GM18867 (cell line): ENCODE data around the gene ADAMTS17.

Experiments used
- ATAC-seq: cut with Tn5 transposase; IDR thresholded peaks from one replicate; pipeline ENCODE4 v1.9.1; 2021; ENCODE audit warnings: mild to moderate bottlenecking, moderate library complexity; ENCODE audit not compliant: unreplicated experiment

The ADAMTS17 gene

DNA sequence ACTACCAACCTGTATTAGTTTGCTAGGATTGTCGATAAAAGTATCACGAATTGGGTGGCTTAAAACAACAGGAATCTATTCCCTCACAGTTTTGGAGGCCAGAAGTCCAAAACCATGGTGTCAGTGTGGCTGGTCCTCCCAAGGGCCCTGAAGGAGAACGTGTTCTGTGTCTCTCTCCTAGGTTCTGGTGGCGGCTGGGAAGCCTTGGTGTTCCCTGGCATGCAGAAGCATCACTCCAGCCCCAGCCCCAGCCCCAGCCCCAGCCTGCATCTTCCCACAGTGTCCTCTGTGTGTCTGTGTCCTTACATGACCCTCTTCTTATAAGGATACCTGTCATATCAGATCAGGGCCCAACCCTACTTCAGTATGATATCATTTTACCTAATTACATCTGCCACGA lies 336.1 kb downstream of the ADAMTS17 start:
- no peak for ATAC-seq

DNA sequence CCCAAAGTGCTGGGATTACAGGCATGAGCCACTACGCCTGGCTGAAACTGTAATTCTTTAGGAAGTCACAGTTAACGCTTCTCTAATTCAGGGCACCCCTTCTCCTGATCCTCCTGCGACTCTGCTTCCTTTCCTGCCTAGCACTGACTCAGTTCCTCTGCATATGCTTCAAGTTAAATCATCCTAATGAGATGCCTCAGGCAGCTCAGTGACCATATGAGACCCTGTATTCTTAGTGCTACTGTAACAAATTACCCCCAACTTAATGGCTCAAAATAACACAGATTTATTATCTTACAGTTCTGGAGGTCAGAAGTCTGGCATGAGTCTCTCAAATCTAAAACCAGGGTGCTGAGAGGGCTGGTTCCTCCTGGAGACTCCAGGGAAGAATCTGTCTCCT lies 336.8 kb downstream of the ADAMTS17 start:
- no peak for ATAC-seq

DNA sequence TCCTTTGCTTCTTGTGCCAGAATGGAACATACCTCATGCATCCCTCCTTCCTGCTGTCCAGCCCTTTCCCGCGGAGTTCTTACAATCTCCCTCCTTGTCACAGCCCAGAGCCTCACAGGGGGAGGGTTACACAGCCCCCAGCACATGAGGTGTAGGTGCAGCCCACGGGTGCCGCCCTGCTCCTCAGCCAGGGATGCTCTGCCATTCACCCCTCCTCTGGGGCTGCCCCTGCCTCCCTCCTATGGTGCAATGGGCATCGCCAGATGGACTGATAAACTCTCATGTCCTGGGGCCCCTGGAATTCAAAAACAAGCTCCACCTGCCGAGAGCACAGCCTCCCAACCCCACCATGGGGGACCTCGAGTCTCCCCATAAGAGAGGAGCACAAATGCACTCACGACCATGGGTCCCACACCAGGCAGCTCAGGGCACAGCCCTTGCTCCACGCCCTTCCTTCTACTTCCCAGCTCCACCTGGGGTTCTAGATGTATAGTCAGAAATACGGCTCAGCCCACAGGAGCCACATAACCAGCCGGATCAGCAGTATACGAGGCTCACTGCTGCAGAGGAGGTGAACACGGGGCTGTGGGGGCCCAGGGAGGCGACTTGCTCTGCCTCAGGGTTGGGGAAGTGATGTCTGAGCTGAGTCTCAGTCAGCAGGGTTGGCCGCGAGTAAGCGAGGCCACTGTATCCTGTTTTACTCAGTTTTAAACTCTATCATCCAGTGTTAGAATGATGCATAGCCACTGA lies 338.8 kb downstream of the ADAMTS17 start:
- no peak for ATAC-seq

DNA sequence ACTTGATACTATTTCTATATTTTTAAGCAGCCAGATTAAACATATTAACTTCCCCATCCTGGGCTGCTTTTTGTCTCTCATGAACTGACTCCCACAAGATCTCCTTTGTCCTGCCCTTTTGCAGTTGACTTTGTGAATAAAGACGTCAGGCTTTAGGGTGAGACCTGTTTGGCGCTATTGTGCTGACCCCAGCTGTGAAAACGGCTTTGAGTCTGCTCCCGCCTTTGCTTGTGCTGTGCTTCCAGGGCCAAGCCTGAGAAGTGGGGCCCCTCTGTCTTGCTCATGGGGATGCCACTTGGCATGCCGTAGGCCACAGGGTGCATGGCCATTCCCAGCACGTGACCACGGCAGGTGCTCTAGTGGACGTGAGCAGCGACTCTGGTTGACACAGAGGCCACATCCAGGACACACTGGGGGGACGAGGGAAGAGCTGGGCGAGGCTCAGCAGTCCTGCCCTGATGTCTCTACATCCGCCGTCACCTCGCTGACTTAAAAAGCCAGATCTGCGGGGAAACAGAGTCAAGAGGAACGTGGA lies 339.6 kb downstream of the ADAMTS17 start:
- no peak for ATAC-seq

DNA sequence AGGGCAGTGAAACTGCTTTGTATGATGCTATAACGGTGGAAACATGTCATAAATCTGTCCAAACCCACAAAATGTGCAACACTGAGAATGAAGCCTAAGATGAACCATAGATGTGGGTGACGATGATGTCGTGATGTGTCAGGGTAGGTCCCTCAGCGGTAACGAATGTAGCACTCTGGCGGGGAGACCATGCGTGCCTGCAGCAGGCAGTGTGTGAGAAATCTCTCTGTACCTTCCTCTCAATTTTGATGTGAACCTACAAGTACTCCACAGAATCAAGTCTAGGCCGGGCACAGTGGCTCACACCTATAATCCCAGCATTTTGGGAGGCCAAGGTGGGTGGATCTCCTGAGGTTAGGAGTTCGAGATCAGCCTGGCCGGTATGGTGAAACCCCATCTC lies 340.4 kb downstream of the ADAMTS17 start:
- ATAC-seq: no peak

DNA sequence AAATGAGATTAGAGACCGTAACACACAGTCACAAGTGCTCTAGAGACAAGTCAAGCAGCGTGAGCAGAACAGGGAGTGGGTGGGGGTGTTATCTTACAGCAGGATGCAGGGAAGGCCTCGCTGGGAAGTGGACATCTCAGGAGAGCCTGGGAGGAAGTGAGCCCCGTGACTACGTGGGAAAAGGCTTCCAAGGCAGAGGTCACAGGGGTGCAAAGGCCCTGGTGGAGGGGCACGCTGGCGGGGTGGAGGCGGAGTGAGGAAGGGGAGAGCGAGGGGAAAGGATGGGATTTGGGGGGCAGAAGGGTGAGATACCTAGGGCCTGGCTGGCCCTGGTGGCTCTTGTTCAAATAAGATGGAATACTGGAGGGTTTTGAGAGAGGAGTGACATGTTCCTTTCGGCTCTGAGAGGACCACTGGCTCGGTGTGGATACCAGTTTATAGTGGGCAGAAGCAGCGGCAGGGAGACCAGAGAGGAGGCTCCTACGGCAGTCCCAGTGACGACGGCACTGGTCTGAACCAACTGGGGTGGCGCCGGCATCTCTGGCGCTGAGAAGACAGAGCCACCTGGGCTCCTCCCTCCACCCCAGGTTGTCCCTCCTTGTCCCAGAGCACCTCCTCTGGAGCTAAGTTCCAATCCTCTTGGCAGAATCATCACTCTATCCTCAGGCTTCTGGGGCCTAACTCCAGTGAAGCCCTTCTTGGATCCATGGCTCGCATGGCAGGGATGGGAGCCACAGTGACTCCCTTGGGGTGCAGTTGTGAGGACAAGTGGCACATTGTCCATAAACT lies 342.3 kb downstream of the ADAMTS17 start:
- ATAC-seq: no peak

DNA sequence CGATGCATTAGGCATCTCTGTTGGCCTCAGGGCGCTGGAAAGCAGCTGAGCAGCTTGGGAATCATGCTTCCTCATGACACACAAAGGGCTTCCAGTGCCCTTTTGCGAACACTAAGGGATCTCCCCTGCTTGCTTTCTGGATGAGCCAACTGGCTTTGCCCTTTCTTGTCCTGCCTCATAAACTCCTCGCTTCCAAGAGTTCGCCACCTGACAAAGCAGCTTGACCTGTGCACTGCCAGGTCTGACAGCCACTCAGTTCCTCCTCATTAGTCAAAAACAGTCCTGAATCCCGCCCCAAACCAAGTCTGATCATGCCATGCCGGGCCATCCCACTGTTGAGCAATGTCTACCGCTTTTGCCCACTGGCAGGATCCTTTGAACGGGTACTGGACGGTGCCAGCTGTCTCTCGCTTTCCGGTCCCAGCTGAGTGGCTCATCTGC lies 343.1 kb downstream of the ADAMTS17 start:
- ATAC-seq: no peak

DNA sequence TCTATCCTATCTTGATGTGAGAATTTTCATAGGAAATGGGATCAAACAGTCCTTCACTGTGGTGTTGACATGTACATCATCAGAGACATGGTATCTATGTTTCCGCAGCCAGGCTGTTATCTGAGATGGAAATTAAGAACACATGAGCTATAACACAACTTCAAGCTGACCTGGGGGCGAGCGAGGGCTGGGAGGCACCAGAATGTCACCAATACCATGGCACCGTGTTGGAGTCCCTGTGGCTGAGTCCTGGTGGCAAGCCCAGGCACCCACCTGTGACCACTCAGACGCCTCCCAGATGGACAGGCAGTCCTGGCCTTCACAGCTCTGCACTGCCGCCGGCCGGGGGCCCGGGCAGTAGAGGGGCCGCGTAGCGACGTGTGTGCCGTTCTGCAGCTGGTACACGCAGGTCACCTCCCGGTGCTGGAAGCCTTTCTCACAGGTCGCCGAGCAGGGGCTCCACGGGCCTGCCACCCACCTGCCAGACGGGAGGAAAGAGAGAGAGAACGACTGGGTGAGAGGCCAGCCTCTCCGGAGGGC lies 344.6 kb downstream of the ADAMTS17 start:
- no peak for ATAC-seq

DNA sequence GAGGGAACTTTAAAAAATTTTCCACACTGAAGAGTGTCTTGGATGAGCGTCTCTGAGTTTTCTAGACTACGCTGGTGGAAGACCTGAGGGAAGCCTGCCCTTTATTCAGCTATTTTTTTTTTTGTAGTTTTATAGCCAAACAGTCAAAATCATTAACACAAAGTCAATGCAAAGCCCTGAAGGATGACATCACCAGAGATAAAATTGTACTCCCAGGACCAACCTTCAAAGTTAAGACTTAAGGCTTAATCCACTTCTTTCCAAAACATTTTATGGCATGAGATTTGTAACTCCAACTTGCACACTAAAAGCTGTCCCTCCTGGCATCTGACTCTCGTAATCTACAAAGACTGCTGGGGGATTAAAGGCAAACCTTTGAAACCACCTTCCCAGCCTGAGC lies 345.1 kb downstream of the ADAMTS17 start:
- ATAC-seq: no peak

DNA sequence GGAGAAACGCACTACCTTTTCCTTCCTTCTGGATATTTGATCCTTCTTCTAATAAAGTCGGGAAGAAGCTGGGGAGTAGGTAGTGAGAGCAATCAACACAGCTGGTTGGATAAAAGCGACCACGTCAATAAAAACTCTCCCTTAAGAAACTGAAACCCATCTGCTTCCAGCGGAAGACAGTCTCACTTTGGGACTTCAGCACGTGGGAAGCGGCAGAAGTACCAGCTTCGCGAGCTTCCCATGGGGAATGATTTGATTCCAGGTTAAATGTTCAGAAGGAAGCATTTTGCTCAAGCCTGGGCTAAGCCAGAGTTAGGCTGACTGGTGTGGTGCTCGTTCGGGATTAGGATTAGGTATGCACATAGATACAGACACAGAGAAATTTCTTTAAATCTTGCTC lies 346.2 kb downstream of the ADAMTS17 start:
- no peak for ATAC-seq

DNA sequence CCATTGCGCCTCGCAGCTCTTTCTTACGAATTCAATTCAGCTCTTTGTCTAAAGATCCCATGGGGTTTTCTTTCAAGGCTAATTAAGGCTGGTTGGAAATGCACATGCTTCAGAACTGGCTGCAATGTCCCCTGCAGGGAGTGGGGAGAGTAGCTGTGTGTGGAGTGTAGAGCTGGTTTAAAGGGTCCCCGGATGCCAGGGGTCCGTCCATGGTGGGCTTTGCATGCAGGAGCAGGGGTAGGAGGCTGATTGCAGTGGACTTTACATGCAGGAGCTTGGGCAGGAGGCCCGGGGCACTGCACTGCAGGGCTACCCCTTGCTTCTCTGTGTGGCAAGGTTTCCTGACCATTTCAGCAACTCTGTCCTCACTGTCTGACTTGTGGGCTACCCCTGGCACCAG lies 346.9 kb downstream of the ADAMTS17 start:
- ATAC-seq: no peak

DNA sequence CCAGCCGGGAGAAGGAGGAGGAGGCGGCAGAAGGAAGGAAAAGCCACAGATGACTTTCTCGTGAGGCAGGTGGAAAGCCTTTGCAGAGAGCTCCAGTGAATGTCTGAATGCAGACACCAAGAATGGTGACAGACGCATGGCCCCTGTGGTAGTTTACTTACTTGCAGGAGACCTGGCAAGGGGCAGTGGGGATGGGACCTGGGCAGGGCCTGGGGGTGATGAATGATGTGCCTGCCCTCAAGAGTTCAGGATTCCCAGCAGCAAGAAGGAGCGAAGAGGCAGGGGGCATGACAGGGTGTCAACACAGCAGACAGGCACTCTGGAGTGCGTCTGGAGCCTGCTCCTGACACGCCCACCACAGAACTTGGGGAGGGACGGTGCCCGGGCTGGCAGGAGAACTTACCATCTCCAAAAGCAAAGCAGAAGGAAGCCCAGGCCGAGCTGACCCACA lies 348.1 kb downstream of the ADAMTS17 start:
- no peak for ATAC-seq

DNA sequence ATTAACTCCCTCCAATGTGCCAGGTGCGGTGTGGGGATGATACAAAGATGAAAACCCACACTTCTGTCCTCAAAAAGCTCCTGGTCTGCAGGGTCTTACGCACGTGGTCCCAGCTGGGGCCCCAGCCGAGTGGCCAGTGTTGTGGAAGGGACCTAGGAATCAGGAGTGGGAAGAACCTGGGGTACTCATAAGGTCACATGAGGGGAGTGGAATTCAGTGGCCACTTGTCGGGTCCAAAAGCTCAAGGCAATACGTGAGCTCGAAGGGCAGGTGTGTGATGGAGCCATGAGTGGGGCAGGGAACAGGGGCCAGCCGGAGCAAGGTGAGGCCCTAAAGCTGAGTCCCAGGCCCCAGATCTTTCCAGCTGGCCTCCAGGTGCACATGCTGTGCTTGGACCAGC lies 348.5 kb downstream of the ADAMTS17 start:
- ATAC-seq: no peak

DNA sequence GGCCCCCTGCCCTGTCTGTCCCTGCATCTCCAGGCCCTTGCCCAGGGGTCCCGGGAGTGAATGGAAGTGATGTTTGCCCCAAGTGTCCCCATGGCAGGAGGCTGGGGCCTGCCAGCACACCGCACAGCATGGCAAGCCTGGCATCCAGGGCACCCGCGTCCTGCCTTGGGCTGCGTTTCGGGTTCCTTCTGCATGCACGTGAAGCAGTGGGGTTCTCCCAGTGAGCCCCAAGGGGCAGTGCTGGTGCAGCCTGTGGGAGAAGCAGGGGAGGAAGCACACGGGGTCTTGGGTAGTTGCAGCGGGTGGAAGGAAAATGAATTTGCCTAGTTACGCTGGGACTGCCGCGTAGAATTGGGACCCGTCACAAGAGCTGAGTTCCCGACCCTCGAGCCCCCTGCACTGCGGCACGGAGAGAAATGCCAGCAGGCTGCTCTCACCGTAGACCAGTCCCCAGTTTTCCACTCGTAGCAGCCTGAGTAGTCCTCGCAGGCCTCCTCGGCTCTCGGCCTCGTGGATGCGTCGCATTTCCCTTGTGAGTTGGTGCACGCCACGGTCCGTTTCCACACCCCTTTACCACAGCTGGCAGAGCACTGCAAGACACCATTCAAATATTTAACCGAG lies 349.1 kb downstream of the ADAMTS17 start:
- ATAC-seq: no peak

DNA sequence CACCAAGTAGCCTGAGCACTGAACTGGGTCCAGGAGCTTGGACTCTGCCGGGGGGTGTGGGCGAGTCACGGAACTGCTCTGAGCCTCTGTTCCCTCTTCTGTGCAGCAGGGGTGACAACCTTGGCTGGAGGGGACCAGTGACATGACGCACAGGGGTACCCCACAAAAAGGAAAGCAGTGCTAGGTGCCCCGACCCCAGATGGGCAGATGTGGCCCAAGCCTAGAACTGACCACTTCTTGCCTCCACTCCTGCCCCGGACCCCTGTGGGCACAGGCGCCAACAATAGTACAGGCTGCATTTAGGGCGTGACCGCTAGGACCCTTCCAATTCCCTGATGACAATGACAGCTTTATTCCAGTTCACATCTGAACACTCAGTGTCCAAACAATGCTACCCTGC lies 352.7 kb downstream of the ADAMTS17 start:
- ATAC-seq: no peak

DNA sequence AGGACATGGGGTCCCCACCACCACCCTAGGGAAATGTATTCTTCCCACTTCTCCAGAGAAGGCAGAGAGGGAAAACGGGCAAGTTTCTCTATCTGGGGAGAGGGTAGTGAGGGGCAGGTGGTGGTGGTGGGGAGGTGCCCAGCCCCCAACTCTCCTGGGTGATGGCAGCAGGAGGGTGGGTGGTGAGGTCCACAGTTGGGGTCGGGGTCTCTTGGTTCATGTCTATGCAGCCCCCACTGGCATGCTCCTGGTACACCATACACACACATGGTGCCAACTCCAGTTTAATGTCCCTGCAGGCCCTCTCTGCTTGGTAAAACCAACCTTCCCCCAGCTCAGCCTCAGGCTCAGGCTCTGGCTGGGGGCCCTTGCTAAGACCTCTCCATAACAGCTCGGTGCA lies 354.1 kb downstream of the ADAMTS17 start:
- no peak for ATAC-seq

DNA sequence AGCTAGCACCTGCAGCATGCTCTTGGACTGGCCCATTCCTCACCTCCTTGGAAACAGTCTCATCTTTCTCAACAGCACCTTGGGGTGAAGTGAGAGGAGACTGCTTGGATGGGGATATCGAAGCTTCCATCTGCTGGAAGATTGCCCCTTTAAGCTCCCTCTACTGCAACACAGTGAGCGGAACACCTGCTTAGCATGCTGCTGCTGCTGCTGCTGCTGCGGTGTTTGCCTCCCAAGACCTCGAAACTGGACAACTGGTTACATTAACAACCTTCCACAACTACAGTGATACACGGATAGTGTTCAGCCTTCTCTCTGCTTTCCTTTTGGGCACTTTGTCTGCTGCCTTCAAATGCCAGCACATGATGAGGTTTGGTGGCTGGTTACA lies 354.7 kb downstream of the ADAMTS17 start:
- no peak for ATAC-seq

DNA sequence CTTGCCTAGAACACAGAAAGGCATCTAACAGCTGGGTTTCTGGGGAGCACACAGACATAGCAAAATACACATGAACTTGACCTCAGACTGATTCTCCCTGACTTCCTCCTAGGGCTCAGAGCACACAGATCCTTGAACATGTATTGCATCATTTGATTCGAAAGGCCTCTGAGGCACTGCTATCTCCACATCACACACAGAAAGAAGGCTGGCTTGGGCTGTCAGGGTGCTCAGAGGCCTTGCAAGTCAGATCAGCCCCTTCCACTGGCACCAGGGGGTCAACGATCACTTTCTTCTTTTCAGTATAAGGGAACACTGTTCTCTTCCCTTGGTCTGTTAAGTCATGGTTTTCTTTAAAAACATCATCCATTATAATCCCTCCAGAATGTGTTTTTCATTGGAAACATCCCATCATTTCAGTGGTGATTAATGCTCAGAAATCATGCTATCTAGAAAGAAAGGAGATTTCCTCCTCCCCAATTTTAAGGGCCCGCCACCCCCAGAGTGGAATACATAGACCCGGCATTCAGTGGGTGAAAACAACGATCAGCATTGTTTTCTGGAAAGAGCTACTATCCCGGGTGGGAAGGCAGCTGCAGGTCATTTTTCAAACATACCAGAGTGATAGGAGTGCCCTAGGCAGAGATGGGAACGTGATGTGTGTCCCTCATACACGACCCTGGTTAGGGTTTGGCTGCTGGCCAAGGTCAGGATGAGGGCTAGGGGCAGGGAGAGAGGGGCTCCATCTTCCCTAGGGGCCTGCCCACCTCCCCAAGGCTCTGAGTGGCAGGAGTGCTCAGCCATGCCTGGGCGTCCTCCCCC lies 355.3 kb downstream of the ADAMTS17 start:
- ATAC-seq: no peak

DNA sequence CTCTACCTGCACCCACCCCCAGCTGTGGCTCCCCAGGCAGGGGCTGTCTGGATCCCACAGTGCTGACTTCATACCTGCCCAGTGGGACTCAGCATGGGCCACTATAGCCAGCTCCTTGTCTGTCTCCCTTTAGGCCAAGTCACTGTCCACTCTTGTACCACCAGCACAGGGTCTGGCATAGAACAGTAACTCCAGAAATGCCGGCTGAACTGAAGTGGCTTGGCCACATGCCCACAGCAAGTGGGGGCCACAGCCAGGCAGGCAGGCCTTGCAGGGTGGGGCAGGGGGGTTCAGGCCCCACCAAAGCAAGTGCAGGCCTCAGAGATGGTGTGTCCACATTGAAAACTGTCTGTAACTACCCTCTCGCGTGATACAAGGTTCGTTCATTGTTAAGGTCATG lies 355.9 kb downstream of the ADAMTS17 start:
- no peak for ATAC-seq

DNA sequence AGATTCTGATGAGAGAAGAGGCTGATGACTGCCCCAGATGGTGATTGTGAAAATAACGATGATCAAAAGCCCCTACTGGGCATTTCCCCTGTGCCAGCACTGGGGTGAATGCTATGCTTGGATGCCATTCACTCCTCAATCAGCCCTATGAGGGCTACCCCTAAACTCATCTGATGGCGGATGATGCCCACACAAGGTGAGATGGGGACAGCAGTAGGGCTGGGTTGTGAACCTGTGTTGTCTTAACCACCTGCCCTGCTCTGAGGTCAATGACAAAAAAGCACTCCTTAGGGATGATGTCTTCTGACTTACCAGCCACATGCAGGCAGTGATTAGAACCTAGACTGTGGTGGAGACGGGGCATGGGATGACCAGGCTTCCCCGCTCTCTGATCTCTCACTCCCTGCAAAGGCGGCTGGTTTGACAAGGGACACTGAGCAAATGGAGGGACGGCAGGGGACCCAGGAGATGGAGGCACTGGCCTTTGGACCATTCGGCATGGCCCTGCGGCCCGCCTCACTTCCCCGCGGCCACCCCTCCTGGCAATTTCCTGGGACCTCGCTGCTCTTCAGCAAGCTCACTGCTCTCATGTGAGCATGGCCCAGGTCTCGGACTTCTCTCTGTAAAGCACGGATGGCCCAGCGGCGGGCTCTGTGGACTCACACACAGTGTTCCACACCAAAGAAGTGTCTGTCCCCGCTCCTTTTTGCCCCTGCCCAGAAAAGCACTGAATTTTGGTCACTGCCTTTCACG lies 357.1 kb downstream of the ADAMTS17 start:
- no peak for ATAC-seq
